Thymus (tissue), 11 donors: ENCODE data around the gene WDR7. TPM values are rescaled to one million over a fixed set of nuclear protein-coding genes. Genes with fewer than 3 reads are reported as not detected.

Experiments
- DNase-seq, 9 donors: peaks; one replicate each; pipeline ENCODE4 v3.0.0-alpha.2; 2013; ENCODE audit warnings: low spot score in 9 of 9, low read depth in 6 of 9, missing footprints in 1 of 9
- H3K27ac ChIP-seq, 2 donors: one replicate each; pipeline ENCODE4 v1.5.1; 2013; ENCODE audit warnings: control low read depth in 1 of 2, low read depth in 1 of 2, low read length in 1 of 2, mild to moderate bottlenecking in 1 of 2, moderate library complexity in 1 of 2
- H3K27me3 ChIP-seq, 2 donors: one replicate each; pipeline ENCODE4 v1.5.1; 2013; ENCODE audit warnings: low read length in 1 of 2; ENCODE audit not compliant: control insufficient read depth in 2 of 2, insufficient read depth in 1 of 2
- H3K36me3 ChIP-seq, 2 donors: one replicate each; pipeline ENCODE4 v1.5.1; 2013; ENCODE audit warnings: low read length in 1 of 2, mild to moderate bottlenecking in 1 of 2, moderate library complexity in 1 of 2; ENCODE audit not compliant: control insufficient read depth in 2 of 2, insufficient read depth in 2 of 2
- H3K4me1 ChIP-seq, 2 donors: one replicate each; pipeline ENCODE4 v1.5.1; 2013; ENCODE audit warnings: low read length in 2 of 2; ENCODE audit not compliant: control insufficient read depth in 2 of 2, insufficient read depth in 2 of 2
- H3K4me3 ChIP-seq, 2 donors: one replicate each; pipeline ENCODE4 v1.5.1; 2013; ENCODE audit warnings: low read length in 2 of 2, control low read depth in 1 of 2, mild to moderate bottlenecking in 1 of 2
- H3K9me3 ChIP-seq, 2 donors: one replicate each; pipeline ENCODE4 v1.5.1; 2013; ENCODE audit warnings: low read length in 1 of 2, mild to moderate bottlenecking in 1 of 2; ENCODE audit not compliant: control insufficient read depth in 2 of 2, insufficient read depth in 1 of 2
- WGBS: extraction: QIAGEN DNeasy Blood & Tissue Kit; methylation state at CpG from one replicate; pipeline ENCODE4 v1.1.7; 2013; 5-methylcytosine and 5-hydroxymethylcytosine counted together
- polyA plus RNA-seq: library from polyadenylated mRNA; stranded (reverse); fragments of 200-250 nt; gene quantifications from one replicate; pipeline ENCODE4 v1.2.3, GENCODE V29; 2013
- total RNA-seq: library from RNA; stranded (reverse); fragments of 120-200 nt; gene quantifications from one replicate; pipeline ENCODE4 v1.2.4, GENCODE V29; 2013
- donor health status: healthy.

WDR7 gene
- total and polyA plus RNA-seq, 2 donors, result 9.0 to 20.5 TPM

- no peak for DNase-seq
- no peaks in the 10 kb centered on the region for H3K9me3 ChIP-seq
- no peak overlapping the region for H3K4me3 ChIP-seq
- H3K27ac ChIP-seq, result no peak overlapping the region
- H3K27me3 ChIP-seq, result peaks cover 0 to 3% of the 10 kb centered on the region in 2 donors
- WGBS, result 74% methylated on average over 11 of the region's 11 CpGs
- no peaks in the 10 kb centered on the region for H3K4me1 ChIP-seq
- H3K36me3 ChIP-seq, result no peaks in the 10 kb centered on the region
Measured at GRCh38 chr18:57084331-57085271, 433.4 kb downstream of the WDR7 start.

GRCh38 chr18:57085371-57085770 lies 434.2 kb downstream of the WDR7 start:
- Histone ChIP-seq H3K27ac (no peak overlapping the region), H3K27me3 (peaks cover 0 to 3% of the 10 kb centered on the region in 2 donors), H3K4me3 (no peak overlapping the region), H3K36me3 (no peaks in the 10 kb centered on the region), H3K4me1 (no peaks in the 10 kb centered on the region), H3K9me3 (no peaks in the 10 kb centered on the region)
- WGBS, result 95% methylated on average over 7 of the region's 7 CpGs
- no peak for DNase-seq

DNA sequence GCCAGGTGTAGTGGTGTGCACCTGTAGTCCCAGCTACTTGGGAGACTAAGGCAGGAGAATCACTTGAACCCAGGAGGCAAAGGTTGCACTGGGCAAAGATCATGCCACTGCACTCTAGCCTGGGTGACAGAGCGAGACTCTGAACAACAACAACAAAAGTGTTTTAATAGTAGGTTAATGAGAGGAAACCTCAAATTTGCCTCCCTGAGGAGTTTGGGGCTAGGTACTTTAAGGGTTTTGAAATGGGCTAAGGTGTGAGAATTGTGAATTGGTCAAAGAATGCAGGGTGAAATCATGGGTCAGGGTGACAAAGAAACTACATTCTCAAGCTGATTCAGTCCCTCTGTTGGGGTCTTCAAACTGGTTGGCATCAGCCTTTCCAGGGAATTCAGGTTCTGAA lies 435.0 kb downstream of the WDR7 start:
- no peak overlapping the region for H3K4me3 ChIP-seq
- no peak overlapping the region for H3K27ac ChIP-seq
- H3K9me3 ChIP-seq, result no peaks in the 10 kb centered on the region
- H3K27me3 ChIP-seq, result no peaks in the 10 kb centered on the region
- DNase-seq, result no peak
- no peaks in the 10 kb centered on the region for H3K36me3 ChIP-seq
- no peaks in the 10 kb centered on the region for H3K4me1 ChIP-seq
- 96% methylated on average over 1 of the region's 1 CpG for WGBS

Other genes starting within 250 kb of the WDR7 start
- gene TXNL1, start 12.8 kb upstream of the WDR7 start, total RNA-seq, result 39.3 TPM
- 77.7 TPM for gene TXNL1, start 12.8 kb upstream of the WDR7 start, polyA plus RNA-seq